Medulla oblongata (tissue), 1 donor: Measurements from ENCODE around the gene TNFAIP2.
A peak's percentile ranks its signal among the peaks of the same experiment; 100 is the strongest.

ENCODE experiments used
- DNase-seq: peaks from one replicate; pipeline ENCODE4 v3.0.0-alpha.2; 2015; ENCODE audit errors: extremely low spot score

The TNFAIP2 gene

DNA sequence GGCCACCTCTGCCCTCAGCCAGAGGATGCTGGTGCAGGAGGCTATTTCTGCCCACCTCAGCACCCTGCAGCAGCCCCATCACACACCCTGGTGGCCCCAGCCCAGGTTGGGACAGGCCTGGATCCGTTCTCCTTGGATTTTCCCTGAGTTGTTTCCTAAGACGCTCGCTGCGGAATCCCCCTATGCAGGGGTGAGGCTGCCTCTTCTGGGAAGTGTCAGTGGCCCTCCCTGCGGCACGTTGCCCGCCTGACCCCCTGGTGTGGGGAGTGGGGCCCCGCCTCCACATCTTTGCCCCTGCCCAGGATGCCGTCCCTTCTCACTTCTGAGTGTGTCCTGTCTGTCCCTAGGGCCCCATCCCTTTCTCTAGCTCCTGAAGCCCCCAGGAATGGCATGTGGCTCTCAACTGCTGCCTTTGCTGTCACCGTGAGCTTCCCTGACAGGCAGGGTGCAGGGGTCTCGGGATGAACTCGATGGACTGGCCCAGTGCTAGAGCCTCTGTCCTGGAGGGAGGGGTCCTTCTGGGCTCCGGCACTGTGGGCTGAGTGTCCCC, 29.3 kb upstream of the TNFAIP2 start:
- DNase-seq: no peak

DNA sequence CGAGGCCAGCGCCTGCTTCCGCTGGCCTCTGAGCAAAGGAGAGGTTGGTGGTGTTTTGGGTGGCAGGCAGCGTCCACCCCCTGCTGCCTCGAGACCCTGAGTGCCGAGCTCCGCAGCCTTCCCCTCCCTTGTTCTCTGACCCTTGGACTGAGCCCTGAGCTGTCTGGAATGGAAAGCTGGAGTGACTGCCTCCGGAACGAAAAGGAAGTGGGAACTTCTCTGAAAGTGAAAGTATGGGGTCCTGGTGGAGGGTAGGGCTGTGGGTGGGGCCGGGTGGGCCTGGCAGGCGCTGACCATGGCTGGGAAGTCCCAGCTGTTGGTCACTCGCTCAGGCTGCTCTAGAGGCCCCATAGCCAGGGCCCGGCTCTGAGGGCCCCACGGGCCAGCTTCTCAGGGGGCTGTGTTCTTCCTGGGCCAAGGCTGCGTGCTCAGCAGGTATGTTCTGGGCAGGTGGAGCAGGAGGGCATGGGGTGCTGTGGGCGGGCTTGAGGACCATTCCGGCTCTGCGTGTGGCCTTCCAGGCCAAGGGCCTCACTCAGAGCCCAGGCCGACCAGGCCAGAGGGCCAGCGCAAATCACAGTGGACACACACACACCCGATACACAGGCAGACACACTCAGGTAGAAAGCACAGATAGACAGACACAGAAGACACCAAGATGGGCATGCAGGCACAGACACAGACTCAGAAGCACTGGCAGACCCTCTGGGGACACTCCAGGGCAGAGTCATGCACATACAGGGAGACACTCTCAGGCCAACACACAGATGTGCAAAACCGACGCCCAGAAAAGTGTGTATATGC, 28.7 kb upstream of the TNFAIP2 start, which contains the start of gene EXOC3L4:
Gene EXOC3L4 (plus strand): TSS at position 320 of the 804 bp plus-strand sequence. CDS start 5,495 bp downstream, outside the sequence.
- DNase-seq: no peak

DNA sequence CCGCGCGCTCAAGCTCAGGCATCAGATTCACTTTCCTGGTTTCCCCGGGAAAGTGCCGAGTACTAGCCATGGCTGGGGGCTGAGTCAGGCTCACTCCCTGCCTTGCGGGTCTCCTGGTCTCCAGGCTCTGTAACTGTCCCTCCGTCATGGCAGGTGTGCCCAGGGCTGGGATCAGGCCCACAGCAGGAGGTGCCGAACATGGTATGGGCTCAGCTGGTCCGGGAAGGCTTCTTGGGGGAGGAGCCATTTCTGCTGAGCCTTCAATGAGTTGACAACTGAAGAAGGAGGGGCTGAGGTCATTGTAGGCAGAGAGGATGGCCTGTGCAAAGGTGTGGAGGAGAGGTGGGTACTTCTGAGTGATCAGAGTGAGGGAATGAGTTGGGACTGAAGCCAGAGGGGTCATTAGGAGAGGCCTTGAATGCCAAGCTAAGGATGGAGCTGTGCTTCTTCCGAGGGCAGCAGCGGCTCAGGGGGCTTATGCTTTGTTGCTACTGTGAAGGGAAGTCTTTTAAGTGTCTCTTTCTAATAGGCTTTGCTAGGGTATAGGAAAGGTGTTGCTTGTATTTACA, 28.0 kb upstream of the TNFAIP2 start:
- no peak for DNase-seq

DNA sequence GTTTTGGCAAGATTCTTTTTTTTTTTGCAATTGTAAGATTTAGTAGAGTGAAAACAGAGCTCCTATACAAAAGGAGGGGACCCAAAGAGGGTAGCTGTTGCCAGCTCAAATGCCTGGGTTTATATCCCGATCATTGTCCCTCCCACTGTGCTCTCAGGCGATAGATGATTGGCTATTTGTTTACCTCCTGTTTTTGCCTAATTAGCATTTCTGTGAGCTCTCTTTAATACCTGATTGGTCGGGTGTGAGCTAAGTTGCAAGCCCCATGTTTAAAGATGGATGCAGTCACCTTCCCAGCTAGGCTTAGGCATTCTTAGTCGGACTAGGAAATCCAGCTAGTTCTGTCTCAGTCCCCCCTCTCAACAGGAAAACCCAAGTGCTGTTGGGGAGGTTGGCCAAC, 26.9 kb upstream of the TNFAIP2 start:
- no peak for DNase-seq

DNA sequence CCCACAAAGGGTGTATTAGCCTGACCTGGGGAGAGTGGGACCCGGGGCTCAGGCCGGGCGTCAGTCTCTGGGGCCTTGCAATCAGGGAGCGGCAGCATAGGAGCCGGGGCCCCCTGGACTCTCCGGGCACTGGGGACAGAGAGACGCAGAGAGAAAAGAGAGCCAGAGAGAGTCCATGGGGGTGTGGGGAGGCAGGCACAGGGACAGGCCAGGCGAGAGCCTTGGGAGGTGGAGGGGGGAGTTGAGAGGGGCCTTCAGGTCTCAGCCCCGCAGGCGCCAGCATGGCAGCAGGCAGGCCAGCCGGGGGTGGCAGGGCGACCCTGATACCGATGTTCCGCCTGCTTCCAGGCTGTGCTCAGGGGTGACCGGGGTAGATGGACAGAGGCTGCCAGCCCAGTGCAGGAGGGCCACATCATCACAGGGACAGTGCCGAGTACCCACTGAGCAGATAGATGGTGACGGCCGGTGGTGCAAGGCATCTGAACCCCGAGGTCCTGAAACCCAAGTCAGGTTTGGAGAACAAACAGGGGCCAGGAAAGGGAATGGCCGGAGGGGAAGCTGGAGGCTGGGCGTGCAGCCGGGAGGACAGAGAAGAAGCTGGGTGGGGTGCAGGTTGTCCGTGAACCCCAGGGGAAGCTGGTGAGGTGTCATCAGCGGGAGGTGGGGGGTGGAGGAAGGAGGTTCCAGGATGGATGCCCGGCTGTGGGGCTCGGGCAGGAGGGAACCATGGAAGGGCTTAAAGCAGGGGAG, 25.8 kb upstream of the TNFAIP2 start:
- no peak for DNase-seq

DNA sequence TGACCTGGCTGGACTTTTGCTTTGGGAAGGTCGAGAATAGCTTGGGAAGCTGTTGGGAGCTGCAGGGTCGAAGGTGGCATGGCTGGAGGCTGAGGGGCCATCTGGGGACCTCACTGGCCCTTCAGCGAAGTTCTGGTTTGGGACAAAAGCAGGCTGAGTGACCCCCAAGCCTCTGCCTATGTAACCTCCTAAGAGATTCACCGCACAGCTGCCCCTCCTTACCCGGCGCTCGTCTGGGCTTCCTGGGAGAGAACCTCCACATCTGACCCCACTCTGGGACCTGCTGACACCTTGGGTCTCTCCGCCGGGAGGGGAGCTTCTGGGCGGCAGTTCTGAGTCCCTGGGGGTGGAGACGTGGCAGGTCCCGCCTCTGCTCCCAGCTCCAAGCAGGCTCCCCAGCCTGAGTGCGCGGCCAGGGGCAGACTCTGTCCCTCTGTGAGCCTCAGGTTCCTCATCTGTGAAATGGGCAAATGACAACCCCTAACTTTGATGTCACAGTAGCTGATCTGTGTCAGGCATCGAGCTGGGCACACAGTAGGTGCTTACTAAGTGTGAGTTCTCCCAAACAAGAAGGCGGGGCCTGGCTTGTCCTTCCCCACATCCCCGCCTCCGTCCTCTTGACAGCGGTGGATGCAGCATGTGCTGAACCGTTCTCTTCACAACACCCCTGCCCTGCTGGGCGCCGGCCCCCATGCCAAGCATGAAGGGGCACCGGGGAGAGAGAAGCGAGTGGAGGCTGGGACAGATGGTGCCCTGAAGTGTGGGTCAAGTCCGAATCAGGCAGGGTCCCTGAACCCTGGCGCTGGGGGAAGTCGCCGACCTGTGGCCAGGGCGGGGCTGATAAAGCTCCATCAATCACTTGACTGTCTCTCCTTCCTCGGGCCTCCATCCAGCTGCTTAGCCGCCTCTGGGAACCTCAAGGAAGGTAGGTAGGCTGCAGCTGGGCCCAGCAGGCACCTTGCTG, 25.0 kb upstream of the TNFAIP2 start:
- DNase-seq: no peak

DNA sequence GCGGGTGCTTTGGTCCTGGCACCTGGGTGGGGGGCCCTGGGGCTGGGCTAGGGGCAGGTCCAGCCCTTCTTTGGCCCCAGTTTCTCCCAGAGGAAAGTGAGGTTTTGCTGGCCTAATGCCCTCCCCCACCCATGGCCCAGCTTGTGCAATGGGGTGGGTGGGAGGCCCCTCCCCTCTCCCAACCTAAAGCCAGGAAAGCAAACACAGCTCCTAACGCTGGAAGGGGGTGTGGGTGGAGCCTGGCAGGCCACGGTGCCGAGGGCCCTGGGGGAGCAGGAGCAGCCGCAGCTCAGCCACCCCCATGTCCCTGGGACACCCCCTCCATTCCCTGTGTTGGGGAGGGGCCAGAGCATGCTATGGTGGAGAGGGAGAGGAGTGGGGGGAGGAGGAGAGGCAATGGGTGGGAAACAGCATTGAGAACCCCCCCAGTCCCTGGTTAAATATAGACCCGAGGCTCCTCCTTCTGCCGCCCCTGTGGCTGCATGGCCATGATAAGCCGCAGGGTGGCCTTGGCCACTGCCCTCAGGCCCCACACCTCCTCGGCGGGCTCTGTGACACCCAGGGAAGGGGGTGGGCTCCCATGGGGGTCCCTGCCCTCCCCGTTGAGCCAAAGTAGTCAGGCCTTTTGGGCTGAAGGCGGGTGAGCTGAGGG, 24.1 kb upstream of the TNFAIP2 start:
- no peak for DNase-seq

DNA sequence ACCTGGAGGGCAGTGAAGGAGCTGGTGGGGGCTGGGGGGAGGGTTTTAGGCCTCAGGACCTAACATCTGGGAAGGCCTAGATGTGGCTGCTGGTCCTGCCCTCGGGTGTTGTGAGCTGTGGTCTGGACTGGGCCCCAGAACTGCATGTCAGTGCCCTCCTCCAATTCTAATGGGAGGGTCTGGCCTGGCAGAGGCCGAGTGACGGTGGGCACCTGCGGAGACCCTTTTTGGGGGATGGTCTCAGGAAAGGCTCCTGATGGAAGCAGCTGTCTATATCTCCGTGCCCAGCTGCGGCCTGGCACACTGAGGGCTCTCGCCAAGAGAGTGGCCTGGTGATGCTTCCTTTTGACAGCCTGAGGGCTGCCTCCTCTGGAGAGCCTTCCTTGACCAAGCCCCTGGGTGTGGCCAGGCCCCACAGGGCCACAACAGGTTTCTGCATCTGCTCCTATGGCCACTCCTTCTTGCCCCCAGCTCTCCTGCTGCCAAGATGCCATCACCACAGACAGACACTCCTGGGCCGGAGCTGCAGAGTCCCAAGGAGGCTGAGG, 23.5 kb upstream of the TNFAIP2 start:
- no peak for DNase-seq

DNA sequence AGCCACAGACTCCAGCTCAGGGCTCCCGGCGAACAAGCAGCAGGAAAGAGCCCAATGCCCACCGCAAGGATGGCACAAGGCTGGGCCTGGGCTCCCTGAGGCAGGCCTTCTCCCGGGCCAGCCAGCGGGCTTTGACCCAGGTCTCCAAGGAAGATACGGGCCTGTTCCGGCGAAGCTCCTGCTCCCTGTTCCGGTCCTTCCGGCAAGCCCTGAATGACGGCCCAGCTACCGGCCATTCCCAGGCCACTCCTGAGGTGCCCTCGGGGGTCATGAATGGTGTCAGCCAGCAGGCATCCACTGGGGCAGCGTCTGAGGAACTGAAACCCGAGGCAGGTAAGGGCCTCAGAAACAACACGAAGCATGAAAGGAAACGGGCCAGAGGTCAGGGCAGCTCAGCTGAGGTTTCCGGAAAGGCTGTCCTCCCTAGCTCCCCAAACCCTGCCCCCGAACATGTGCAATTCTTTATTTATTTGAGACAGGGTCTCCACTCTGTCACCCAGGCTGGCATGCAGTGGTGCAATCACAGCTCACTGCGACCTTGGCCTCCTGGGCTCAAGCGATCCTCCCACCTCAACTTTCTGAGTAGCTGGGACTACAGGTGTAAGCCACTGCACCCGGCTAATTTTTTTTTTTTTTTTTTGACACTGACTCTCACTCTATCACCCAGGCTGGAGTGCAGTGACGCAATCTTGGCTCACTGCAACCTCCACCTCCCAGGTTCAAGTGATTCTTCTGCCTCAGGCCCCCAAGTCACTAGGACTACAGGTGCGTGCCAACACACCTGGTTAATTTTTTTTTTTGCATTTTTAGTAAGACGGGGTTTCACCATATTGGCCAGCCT, 22.8 kb upstream of the TNFAIP2 start:
- no peak for DNase-seq

DNA sequence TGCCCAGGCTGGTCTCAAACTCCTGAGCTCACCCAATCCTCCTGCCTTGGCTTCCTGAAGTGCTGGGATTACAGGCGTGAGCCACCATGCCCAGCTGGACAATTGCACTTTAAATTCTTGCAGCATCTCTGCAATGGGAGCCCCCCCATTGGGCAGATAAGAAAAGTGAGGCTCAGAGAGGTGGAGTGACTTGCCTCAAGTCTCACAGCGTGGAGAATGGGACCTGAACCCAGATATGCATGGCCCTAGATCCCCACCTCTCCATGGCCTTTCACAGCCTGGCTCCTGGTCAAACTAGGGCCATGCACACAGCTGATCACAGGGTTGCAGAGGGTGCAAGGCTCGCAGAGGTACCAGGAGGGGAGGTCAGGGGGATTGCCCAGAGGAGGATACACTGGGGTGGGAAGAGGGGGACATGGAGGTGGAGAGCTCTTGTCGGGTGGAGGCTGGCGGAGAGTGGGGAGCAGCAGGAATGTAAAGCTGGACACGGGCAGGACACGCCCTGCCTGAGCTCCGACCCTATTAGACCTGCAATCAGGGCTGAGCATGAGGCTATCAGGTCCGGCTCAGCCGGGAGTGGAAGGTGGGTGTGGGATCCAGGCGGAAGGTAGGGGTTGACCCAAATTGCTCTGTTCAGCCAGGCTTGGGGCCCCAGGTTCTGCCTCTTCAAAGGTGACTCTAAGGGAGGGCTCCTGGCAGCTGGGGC, 21.9 kb upstream of the TNFAIP2 start:
- DNase-seq: no peak

DNA sequence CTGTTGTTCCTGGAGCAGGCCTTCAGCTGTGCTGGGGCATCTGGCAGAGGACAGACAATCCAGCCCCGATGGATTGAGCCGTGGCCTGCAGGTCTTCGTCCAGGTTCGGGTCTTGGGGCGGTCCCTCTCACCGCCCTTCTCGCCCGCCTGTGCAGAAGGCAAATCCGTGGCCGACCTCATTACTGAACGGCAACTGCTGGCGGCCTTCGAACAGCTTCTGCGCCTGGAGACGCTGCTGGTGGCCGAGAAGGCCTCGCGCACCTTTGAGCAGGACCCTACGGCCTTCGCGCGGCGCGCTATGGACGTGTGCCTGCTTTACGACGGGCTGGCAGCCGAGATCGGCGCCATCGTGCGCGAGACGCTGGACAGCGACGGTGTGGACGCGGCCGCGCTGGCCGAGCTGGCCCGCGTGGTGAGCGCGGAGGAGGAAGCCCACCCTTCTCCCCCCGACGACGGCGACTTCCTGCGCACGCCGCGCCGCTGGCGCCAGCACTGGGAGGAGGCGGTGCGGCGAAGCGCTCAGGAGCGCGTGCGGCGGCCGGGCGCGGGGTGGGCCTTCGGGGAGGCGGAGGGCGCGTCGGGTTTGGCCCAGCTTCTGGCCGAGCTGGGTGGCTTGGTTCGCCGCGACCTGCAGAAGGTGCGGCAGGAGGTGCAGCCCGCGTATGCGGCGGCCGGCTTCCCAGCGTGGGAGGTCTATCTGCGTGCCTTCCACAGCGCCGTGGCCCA, 21.1 kb upstream of the TNFAIP2 start:
- no peak for DNase-seq

DNA sequence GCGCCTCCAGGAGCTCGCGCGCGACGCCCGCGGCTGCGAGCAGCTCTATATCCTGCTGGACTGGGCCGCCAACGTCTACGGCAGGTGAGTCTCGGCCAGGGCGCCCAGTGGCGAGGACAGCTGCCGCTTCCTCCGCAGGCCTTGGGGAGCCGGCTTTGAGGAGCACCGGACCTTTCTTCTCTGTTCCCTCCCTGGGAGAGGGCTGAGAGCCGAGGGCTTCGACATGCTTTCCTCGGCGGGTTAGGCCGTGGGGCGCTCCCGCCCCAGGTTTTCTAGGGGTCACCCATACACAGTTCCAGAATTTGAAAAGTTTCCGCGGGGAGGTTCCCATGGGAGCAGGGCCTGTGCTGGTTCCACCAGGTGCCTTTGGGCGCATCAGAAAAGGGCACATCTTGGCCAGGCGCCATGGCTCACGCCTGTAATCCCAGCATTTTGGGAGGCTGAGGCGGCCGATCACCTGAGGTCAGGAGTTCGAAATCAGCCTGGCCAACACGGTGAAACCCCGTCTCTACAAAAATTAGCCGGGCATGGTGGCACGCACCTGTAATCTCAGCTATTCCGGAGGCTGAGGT, 20.5 kb upstream of the TNFAIP2 start:
- DNase-seq: no peak

DNA sequence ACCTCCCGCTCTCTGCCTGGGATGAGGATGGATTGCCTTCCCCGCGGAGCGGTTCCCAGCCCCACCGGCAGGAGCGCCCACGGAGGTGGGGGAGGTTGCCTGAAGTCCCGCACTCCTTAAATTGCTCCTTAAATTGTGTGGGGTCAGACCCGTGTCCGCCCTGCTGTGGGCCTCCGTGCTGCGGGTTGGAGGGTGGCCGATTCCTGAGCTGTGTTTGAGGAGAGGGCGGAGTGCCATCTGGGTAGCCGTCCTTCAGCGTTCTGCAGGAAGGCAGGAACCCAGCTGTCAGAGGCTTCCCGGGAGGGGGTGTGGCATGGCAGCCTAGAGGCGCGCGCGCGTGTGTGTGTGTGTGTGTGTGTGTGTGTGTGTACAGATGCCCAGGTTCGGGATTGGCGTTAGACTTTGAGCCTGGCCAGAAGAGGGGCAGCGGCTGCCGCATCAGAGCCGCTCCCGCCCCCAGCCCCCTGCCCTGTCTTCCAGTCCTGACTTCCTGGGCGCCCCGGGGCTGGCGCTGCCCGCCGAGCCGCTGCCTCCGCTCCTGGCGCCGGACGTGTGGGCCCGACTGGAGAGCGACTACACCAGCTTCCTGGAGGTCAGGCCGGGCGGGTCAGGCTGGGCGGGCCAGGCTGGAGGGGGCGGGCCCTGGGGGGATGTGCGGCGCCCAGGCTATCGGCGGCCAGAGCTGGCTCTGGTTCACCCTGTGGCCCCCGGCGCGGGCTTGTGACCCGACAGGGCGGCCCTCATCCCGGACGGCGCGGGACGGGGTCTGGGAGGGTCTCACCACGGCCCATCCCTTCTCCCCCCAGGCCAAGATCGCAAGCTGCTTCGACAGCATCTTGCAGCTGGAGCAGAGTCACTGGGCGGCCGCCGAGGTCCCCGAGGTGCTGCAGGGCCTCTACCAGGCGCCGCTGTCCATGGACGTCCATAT, 19.5 kb upstream of the TNFAIP2 start:
- no peak for DNase-seq

DNA sequence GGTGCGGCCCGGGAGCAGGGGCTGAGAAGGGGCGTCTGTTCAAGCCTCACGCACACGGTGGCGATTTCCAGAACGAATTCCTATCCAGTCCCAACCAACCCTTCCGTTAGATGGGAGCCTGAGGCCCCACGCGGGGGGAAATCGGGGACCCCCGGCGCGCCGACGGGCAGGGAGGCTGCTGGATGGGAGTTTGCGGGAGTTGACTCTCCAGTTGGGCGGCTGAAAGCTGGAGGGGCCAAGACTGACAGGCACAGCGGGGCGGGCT, 18.9 kb upstream of the TNFAIP2 start:
- no peak for DNase-seq

DNA sequence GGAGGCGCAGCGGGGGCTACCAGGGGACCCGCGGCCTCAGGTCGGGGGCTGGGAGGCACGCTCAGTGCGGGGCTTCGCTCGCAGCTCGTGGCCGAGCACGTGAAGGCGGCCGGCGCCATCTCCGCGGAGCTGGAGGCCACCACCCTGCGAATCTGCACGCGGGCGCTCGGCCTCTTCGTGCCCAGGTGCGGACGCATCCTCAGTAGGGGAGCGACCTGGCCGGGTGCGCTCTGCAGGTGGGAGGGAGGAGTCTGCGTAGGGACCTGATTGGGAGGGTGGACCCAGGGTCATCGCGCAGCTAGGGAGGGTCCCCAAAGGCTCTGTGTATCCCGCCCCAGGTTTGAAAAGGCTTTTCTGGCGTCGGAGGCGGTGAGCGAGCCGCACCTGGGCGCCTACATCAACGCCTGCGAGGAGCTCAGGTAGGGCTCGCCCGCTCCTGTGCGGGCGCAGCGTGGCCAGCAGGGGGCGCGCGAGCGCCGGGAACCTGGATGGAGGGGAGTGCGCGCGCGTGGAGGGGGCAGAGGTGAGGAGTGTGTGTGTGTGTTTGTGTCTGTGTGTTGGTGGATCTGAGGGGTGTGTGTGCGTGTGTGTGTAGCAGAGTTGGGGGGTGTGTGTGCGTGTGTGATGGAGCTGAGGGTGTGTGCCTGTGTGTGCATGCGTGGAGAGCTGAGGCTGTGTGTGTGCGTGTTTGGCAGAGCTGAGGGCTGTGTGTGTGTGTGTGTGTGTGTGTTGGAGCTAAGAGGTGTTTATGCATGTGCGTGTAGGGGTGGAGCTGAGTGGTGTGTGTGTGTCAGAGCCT, 18.4 kb upstream of the TNFAIP2 start:
- peak; percentile 55 for DNase-seq

DNA sequence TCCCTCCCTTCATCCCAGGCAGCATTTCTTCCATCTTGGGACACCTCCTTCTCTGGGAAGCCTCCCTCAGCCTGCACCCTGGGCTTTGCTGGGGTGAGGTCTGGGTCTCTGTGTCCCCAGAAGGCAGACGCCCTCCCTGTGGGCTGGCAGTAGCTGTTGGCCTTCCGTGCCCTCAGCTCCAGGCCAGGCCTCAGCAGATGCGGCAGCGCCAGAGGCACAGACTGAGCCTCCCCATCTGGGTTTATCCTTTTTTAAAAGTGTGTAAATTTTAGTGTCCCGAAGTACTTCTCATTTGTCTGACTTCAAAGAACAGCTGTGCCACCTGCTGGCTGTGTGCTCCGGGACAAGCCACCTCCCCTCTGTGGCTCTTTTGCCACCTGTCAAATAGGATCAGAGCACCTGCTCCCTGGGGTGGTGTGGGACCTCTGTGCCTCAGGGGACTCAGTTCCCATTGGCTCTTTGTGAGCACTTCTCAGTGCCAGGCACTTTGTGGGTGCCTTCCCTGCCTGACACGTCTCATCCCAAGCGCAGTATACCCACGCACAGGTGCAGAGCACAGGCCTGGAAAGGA, 17.6 kb upstream of the TNFAIP2 start:
- no peak for DNase-seq
